ENCODE results near the gene TRIM17. TPM values are rescaled to one million over a fixed set of nuclear protein-coding genes. Genes with fewer than 3 reads are reported as not detected.
A peak's percentile ranks its signal among the peaks of the same experiment; 100 is the strongest.

TRIM17 gene
- total and polyA plus RNA-seq, 9 of the 15 experiments (the other 6 are each of a cell fraction or from before 2014, with no cell fraction given): not detected

- POLR2A ChIA-PET: interaction anchor here (0.7 to 1.9 kb wide), 3 partner anchors 17 to 1144 kb away, joined by 3 to 12 read pairs (median 4); a partner anchor contains a TSS
- TF ChIP-seq TRIM24 (IDR thresholded peaks at IDR 0.05) (no peak), ESRRA (IDR thresholded peaks at IDR 0.05; ENCODE audit: borderline replicate concordance, low read depth) (no peak), HMG20A (CRISPR knock-in tag; conservative IDR thresholded peaks at IDR 0.05) (no peak), ZNF41 (CRISPR knock-in tag; conservative IDR thresholded peaks at IDR 0.05) (no peak), THRA (IDR thresholded peaks at IDR 0.05) (no peak), SAP30 (IDR thresholded peaks at IDR 0.05; ENCODE audit: borderline replicate concordance, insufficient read depth, low read depth, low read length, poor library complexity, severe bottlenecking) (no peak), ZNF699 (CRISPR knock-in tag; IDR thresholded peaks at IDR 0.05; ENCODE audit: insufficient replicate concordance) (no peak), ZNF217 (CRISPR knock-in tag; IDR thresholded peaks at IDR 0.05) (no peak), NR2C1 (IDR thresholded peaks at IDR 0.05) (no peak), NR2C1 (tag; IDR thresholded peaks at IDR 0.05) (no peak), ZNF134 (CRISPR knock-in tag; conservative IDR thresholded peaks at IDR 0.05) (no peak), NUFIP1 (IDR thresholded peaks at IDR 0.05; ENCODE audit: partially characterized antibody) (no peak), ERF (CRISPR knock-in tag; IDR thresholded peaks at IDR 0.05) (no peak), SMARCB1 (IDR thresholded peaks at IDR 0.05; ENCODE audit: insufficient read length, low read depth) (no peak), RBM14 (IDR thresholded peaks at IDR 0.05; ENCODE audit: borderline replicate concordance, insufficient read depth, low read depth, low read length) (no peak)
- 0 out of 2 replicates have a peak, but pooled peaks cover 1% of the 10 kb centered on the region for H3K9me3 ChIP-seq (replicated peaks; ENCODE audit: control insufficient read depth, insufficient read depth, low read depth, low read length)
- FAIRE-seq (no peak), ATAC-seq (no peak), DNase-seq (ENCODE audit: extremely low read depth in 1 of 4, low spot score in 3 of 4) (no peak)
- H3K9me1 ChIP-seq (ENCODE audit: control insufficient read depth, insufficient read depth, low read length): no peaks in the 10 kb centered on the region
- no peak overlapping the region for H3K4me3 ChIP-seq
- in situ Hi-C loops (cut with MboI) (no loop called here), intact Hi-C loops (cut with micrococcal nuclease) (no loop called here)
- WGBS (ENCODE audit: insufficient coverage, low coverage, missing lambda C conversion rate): 85% methylated on average over 5 of the region's 5 CpGs
- H4K20me1 ChIP-seq (replicated peaks; ENCODE audit: control insufficient read depth, insufficient read depth, low read length): no peaks in the 10 kb centered on the region; the same call in 1 of the 2 replicates
- no peaks in the 10 kb centered on the region for H3K27me3 ChIP-seq (ENCODE audit: control insufficient read depth in 2 of 2, insufficient read depth in 2 of 2, low read length in 2 of 2)
- H3K27ac ChIP-seq (ENCODE audit: extremely low read depth, low read depth, low read length): no peak overlapping the region
- H2AFZ ChIP-seq (ENCODE audit: low read depth, low read length): no peak overlapping the region
- BruUV-seq (replicated peaks): no TSS peak
- peaks cover 6% of the 10 kb centered on the region; the same call in 1 of the 3 replicates for H3K36me3 ChIP-seq (ENCODE audit: control insufficient read depth, insufficient read depth, low read length)
- peaks cover 22 to 53% of the 10 kb centered on the region in 2 experiments for H3K4me1 ChIP-seq (replicated peaks in 1 of 2; ENCODE audit: control insufficient read depth in 2 of 2, insufficient read depth in 2 of 2, low read length in 2 of 2)
- CTCF ChIA-PET (ENCODE audit: low intra/inter-chr PET ratio): no interaction called here
- peaks cover 18% of the 10 kb centered on the region for H3K79me2 ChIP-seq (ENCODE audit: control insufficient read depth, insufficient read depth, low read length)
- H3K9ac ChIP-seq (ENCODE audit: insufficient read depth in 1 of 2, low read depth in 2 of 2, low read length in 2 of 2): peak overlapping the region in 1 of 2 experiments; percentile 82; a peak in 2 of 4 replicates
- no peak overlapping the region for H3K4me2 ChIP-seq (ENCODE audit: insufficient read depth, low read length)
Observed at GRCh38 chr1:228411121-228411520, 5.5 kb downstream of the TRIM17 start.

All from K562 (cell line).